NCI-H1092 (cell line): ENCODE data around the gene MARK4.
"Not testable (repeated sequence)": the region's sequence is repeated elsewhere in the genome, so short reads cannot be mapped to it uniquely, and the experiment has no call there.

ENCODE experiments used
- DNase-seq: peaks from one replicate; lab custom pipeline; 2025; lab: John Stamatoyannopoulos, UW

MARK4 gene

GRCh38 chr19:45243144-45243732 lies 7.8 kb upstream of the MARK4 start:
- no peak for DNase-seq

GRCh38 chr19:45244133-45244794 lies 6.8 kb upstream of the MARK4 start:
- DNase-seq: no peak

DNA sequence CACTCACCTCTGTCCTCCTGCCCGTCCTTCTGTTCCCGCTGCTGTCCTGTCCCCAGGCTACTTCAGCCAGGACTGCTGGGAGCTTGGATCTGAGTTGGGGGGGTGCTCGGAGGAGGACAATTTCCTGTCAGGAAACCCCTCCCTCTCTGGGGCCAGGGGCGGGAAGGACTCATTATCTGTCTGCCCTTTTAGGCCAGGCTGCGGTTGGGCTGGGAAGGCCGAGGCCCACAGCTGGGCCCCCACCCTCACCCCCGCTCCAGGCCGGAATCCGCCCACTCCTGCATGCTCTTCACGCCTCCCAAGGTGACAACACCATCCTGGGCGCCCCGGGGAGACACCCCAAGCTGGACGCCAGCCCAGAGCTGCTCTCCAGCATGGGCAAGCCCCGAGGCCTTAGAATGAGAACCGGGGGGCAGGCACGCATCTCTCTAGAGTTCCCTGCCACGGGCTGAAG lies 5.7 kb upstream of the MARK4 start, which contains the start of gene EXOC3L2:
TSS of gene EXOC3L2 (minus strand) at position 74 of the 454 bp plus-strand sequence. CDS start 6,362 bp downstream, outside the sequence.
- no peak for DNase-seq

DNA sequence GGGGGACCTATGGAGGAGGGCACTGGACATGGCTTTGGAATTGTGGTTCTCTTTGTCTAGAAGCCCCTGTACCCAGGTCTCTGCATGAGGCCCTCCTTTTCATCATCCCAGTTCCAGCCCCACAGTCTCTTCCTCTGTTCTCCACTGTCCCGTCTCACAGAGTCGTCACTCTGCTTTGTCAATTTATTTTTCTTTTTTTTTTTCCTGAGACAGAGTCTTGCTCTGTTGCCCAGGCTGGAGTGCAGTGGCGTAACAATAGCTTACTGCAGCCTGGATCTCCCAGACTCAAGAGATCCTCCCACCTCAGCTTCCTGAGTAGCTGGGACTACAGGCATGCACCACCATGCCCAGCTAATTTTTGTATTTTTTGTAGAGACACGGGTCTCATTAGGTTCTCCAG lies 5.2 kb upstream of the MARK4 start:
- no peak for DNase-seq

DNA sequence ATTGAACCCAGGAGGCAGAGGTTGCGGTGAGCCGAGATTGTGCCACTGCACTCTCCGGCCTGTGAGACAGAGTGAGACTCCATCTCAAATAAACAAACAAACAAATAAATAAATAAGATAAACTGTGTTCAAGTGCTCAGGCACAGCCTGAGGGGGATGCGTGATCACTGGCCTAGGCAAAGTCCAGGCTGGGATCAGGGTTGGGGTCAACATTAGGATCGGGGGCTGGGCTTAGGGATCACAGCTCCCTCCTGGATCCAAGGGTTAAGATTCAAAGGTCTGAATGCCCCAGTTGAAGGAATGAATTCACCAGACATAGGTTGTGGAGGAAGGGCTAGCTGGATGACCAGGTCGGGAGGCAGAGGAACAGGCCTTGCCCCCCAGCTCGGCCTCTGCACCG lies 3.9 kb upstream of the MARK4 start:
- no peak for DNase-seq

DNA sequence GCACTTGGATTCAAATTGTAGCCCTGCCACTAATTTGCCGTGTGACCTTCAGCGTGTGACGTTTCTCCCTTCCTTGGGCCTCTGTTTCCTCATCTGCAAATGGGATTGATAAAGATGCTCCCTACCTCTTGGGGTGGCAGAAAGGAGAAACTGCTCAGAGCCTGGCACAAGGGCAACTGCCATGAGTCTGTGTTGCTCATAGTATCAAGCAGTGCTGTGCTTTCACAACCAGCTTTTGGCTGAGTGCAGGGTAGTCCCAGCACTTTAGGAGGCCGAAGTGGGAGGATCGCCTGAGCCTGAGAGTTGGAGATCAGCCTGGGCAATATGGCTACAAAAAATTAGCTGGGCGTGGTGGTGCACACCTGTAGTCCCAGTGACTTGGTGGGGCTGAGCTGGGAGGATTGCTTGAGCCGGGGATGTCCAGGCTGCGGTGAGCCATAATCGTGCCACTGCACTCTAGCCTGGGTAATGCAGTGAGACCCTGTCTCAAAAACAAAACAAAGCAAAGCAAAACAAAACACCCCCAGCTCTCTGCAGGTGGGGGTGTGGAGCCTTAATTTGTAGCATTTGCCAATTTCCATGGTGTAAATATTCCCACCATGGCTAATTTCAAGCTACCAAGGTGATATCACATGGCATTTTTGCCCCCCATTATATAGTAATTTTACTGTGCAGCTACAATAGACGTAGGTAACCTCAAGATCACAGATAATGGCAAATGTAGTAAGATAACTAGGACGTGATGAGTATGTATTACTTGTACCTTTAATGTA lies 1.6 kb upstream of the MARK4 start:
- no peak for DNase-seq

- DNase-seq: no peak
Observed at GRCh38 chr19:45250216-45250831, 747 bp upstream of the MARK4 start.

DNA sequence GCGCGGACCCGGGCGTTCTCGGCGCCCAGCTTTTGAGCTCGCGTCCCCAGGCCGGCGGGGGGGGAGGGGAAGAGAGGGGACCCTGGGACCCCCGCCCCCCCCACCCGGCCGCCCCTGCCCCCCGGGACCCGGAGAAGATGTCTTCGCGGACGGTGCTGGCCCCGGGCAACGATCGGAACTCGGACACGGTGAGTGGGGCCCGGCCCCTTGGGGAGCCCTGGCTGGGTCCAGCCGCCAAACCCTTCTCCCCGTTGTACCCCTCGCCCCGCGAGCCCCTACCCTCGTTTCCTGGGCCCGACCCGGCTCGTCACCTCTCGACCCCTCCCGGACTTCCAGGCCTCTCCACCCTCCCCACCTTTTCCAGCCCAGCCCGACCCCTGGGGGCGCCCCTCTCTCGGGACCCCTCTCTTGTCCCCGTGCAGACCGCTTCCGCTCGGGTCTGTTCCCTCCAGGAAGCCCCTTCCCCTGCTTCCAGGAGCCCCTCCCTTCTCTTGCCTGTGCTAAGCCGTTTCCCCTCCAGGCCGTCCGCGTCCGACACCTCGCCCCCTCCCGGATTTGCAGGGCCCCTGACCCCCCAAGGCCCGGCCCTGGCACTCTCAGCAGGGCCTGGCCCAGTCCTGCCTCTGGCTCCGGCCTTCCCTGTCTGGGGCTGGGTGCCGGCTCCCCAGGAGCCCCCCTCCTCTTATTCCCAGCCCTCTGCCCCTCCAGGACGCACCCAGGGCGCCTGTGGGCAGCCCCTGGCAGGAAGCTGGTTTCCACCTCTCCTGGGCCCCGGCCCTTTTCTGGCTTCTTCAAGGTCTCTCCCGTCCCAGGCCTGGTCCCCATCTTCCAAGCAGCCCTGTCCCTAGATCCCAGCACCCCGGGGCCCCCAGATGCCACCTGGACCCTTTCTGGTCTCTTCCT lies 632 bp downstream of the MARK4 start:
- DNase-seq: no peak

- DNase-seq: no peak
Observed at GRCh38 chr19:45253396-45254027, 2.4 kb downstream of the MARK4 start.

GRCh38 chr19:45254044-45254531 lies 3.0 kb downstream of the MARK4 start:
- no peak for DNase-seq

GRCh38 chr19:45255611-45256157 lies 4.6 kb downstream of the MARK4 start:
- DNase-seq: no peak

GRCh38 chr19:45256836-45257235 lies 5.8 kb downstream of the MARK4 start:
- DNase-seq: no peak

DNA sequence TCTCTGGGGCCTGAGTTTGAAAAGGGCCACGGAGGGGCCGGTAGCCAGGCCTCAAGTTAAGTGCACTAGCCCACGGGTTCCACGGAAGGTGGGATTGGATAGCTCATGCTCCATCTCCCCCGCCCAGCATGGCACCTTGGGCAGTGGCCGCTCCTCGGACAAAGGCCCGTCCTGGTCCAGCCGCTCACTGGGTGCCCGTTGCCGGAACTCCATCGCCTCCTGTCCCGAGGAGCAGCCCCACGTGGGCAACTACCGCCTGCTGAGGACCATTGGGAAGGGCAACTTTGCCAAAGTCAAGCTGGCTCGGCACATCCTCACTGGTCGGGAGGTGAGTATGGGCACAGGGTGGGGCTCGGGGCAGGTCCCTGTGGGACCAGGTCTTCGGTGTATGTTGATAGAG lies 7.8 kb downstream of the MARK4 start:
- no peak for DNase-seq

DNA sequence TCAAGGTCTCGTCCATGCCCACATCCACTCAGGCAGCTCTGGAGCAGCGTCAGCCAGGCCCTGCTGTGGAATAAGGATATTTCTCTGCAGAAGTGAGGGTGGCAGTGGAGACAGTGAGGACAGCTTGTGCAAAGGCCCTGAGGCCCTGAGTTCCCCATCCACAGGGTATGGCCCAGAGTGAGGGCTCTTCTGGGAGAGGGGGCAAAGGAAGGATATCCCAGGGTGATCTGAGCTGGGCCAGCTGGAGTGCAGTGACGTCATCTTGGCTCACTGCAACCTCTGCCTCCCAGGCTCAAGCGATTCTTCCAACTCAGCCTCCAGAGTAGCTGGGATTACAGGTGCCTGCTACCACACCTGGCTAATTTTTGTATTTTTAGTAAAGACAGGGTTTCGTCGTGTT lies 11.5 kb downstream of the MARK4 start:
- DNase-seq: no peak

GRCh38 chr19:45263013-45263412 lies 11.9 kb downstream of the MARK4 start:
- no peak for DNase-seq

GRCh38 chr19:45264781-45265317 lies 13.8 kb downstream of the MARK4 start:
- DNase-seq: no peak

- DNase-seq: no peak
Observed at GRCh38 chr19:45265375-45265774, 14.3 kb downstream of the MARK4 start.

- DNase-seq: no peak
Observed at GRCh38 chr19:45267296-45267695, 16.2 kb downstream of the MARK4 start.

GRCh38 chr19:45269939-45270338 lies 18.9 kb downstream of the MARK4 start:
- DNase-seq: not testable (repeated sequence)

DNA sequence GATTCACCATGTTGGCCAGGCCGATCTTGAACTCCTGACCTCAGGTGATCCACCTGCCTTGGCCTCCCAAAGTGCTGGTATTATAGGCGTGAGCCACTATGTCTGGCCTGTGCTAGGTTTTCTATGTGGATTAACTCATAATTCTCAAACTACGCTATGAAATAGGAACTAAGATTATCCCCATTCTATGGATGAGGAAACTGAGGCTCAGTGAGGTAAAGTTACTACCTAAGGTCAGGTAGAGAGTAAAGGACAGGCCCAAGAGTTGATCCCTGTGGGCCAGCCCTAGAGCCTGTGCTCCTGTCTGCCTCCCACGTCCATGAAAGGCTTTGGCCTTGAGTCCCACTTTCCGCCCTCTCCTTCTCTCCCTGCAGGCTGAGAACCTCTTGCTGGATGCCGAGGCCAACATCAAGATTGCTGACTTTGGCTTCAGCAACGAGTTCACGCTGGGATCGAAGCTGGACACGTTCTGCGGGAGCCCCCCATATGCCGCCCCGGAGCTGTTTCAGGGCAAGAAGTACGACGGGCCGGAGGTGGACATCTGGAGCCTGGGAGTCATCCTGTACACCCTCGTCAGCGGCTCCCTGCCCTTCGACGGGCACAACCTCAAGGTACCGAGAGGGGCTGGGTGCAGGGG lies 20.1 kb downstream of the MARK4 start:
- DNase-seq: no peak
